K562 (cell line): ENCODE data around the gene TGM1. TPM values are rescaled to one million over a fixed set of nuclear protein-coding genes. Genes with fewer than 3 reads are reported as not detected.
A peak's percentile ranks its signal among the peaks of the same experiment; 100 is the strongest.

Experiments used
- CTBP1 ChIP-seq: fragments of 450-650 bp; IDR thresholded peaks from 2 replicates; pipeline ENCODE4 v1.6.1; 2016; ENCODE audit warnings: borderline replicate concordance
- EHMT2 ChIP-seq: fragments of 450-650 bp; IDR thresholded peaks from 2 replicates; pipeline ENCODE4 v1.6.1; 2018; ENCODE audit warnings: antibody characterized with exemption
- ELF4 ChIP-seq: fragments of 450-650 bp; formaldehyde crosslinking; IDR thresholded peaks from 2 replicates; pipeline ENCODE4 v1.4.0; 2022; ENCODE audit warnings: missing genetic modification characterization
- HMGN3 ChIP-seq: IDR thresholded peaks from 2 replicates; pipeline ENCODE4 v1.6.1; 2011; ENCODE audit warnings: borderline replicate concordance, low read depth, mild to moderate bottlenecking, mixed read lengths, low read length; ENCODE audit not compliant: insufficient read length; ENCODE audit errors: extremely low read depth
- NFXL1 ChIP-seq: fragments of 450-650 bp; formaldehyde crosslinking; IDR thresholded peaks from 2 replicates; pipeline ENCODE4 v1.4.0; 2021; ENCODE audit warnings: mild to moderate bottlenecking
- OTX1 ChIP-seq: fragments of 450-650 bp; formaldehyde crosslinking; IDR thresholded peaks from 2 replicates; pipeline ENCODE4 v1.4.0; 2022; ENCODE audit warnings: mild to moderate bottlenecking
- POLR2G ChIP-seq: fragments of 200-400 bp; formaldehyde crosslinking; IDR thresholded peaks from 2 replicates; pipeline ENCODE4 v1.6.1; 2017; ENCODE audit warnings: low read depth, mild to moderate bottlenecking, antibody characterized with exemption, low read length, moderate library complexity
- TRIM28 ChIP-seq: fragments of 450-650 bp; IDR thresholded peaks from 2 replicates; pipeline ENCODE4 v1.6.1; 2017
- polyA plus RNA-seq, 8 experiments: library from polyadenylated mRNA; depleted of rRNA in 4 of 8; stranded (reverse) in 5 of 8; unstranded in 3 of 8; fragments of >200 nt; fragmentation: Nextera tagmentation in 2 of 8; fragmentation: Illumina TruSeq in 1 of 8; extraction: Ambion mirVana in 2 of 8; extraction: Trizol in 1 of 8; gene quantifications; 2 replicates each; pipeline versions ENCODE4 v1.2.1 to v1.2.3, GENCODE V29; 2011 to 2014; ENCODE audit warnings: inconsistent platforms in 1 of 8, missing spikeins in 1 of 8
- total RNA-seq, 7 experiments: library from RNA; depleted of rRNA in 6 of 7; stranded (reverse); fragments of >200 nt in 6 of 7; fragmentation: Illumina TruSeq in 2 of 7; extraction: Trizol in 2 of 7; gene quantifications; 2 replicates each; pipeline versions ENCODE4 v1.2.1 to v1.2.3, GENCODE V29; 2011 to 2021; ENCODE audit warnings: low replicate concordance in 1 of 7
- TF ChIP-seq, protein P1 (sequence below): fragments of 200-600 bp; sonication (generic); IDR thresholded peaks from one replicate; pipeline ENCODE4 v1.6.1; 2012; ENCODE audit warnings: mild to moderate bottlenecking, low read depth, low read length, inconsistent platforms
- TF ChIP-seq, protein P2 (sequence below): fragments of 200-800 bp; sonication (Bioruptor generic); IDR thresholded peaks from 2 replicates; pipeline ENCODE4 v1.6.1; 2016; ENCODE audit warnings: missing genetic modification characterization, missing compliant biosample characterization

TGM1 gene
- total and polyA plus RNA-seq, 9 of the 15 experiments (the other 6 are each of a cell fraction or from before 2014, with no cell fraction given): 0.13 to 4.4 (median 0.88) TPM

DNA sequence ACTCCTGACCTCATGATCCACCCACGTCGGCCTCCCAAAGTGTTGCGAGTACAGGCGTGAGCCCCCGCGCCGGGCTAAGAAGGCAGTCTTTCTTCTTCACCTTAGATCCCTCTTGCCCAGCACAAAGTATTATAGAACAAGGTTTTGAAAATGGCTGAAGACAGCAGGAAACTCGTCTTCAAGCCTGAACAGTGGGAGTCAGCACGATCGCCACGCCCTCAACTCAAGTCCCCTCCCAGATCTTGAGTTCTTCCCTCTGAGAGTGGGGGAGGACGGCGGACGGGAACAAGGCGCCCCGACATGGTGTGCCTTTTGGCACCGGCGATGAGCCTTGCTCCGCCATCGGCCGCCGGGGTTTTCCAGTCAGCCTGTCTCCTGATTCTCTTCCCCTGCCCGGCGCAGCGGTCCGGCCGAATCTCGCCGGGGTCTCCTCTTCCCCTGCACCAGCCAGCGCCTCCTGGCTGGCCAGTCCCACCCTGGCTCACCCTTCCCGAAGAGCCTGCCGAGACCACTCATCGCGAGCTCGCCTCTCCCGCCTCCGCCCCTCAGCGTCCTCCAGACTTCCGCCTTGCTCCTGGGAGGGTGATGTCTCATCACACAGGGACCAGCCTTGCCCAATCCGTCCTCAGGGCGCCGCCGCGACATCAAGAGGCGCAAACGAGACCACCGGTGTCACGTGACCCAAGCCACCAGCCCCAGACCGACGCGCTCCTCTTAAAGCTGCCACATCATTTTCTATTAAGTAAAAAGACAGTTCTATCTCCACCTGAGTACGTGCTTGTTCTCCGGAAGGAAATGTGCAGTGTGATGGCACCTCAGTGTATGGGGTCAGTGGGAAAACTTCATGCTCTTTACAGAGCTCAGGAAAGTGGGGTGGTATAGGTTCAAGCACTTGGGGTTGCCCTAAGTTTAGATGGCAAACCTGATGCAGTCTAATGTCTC, 49.8 kb downstream of the TGM1 start, which contains the start of gene CHMP4A (continued):
- peak; percentile 42; the same call in 1 of the 2 replicates for TF ChIP-seq OTX1 (CRISPR knock-in tag)
- TF ChIP-seq, protein P1, sequence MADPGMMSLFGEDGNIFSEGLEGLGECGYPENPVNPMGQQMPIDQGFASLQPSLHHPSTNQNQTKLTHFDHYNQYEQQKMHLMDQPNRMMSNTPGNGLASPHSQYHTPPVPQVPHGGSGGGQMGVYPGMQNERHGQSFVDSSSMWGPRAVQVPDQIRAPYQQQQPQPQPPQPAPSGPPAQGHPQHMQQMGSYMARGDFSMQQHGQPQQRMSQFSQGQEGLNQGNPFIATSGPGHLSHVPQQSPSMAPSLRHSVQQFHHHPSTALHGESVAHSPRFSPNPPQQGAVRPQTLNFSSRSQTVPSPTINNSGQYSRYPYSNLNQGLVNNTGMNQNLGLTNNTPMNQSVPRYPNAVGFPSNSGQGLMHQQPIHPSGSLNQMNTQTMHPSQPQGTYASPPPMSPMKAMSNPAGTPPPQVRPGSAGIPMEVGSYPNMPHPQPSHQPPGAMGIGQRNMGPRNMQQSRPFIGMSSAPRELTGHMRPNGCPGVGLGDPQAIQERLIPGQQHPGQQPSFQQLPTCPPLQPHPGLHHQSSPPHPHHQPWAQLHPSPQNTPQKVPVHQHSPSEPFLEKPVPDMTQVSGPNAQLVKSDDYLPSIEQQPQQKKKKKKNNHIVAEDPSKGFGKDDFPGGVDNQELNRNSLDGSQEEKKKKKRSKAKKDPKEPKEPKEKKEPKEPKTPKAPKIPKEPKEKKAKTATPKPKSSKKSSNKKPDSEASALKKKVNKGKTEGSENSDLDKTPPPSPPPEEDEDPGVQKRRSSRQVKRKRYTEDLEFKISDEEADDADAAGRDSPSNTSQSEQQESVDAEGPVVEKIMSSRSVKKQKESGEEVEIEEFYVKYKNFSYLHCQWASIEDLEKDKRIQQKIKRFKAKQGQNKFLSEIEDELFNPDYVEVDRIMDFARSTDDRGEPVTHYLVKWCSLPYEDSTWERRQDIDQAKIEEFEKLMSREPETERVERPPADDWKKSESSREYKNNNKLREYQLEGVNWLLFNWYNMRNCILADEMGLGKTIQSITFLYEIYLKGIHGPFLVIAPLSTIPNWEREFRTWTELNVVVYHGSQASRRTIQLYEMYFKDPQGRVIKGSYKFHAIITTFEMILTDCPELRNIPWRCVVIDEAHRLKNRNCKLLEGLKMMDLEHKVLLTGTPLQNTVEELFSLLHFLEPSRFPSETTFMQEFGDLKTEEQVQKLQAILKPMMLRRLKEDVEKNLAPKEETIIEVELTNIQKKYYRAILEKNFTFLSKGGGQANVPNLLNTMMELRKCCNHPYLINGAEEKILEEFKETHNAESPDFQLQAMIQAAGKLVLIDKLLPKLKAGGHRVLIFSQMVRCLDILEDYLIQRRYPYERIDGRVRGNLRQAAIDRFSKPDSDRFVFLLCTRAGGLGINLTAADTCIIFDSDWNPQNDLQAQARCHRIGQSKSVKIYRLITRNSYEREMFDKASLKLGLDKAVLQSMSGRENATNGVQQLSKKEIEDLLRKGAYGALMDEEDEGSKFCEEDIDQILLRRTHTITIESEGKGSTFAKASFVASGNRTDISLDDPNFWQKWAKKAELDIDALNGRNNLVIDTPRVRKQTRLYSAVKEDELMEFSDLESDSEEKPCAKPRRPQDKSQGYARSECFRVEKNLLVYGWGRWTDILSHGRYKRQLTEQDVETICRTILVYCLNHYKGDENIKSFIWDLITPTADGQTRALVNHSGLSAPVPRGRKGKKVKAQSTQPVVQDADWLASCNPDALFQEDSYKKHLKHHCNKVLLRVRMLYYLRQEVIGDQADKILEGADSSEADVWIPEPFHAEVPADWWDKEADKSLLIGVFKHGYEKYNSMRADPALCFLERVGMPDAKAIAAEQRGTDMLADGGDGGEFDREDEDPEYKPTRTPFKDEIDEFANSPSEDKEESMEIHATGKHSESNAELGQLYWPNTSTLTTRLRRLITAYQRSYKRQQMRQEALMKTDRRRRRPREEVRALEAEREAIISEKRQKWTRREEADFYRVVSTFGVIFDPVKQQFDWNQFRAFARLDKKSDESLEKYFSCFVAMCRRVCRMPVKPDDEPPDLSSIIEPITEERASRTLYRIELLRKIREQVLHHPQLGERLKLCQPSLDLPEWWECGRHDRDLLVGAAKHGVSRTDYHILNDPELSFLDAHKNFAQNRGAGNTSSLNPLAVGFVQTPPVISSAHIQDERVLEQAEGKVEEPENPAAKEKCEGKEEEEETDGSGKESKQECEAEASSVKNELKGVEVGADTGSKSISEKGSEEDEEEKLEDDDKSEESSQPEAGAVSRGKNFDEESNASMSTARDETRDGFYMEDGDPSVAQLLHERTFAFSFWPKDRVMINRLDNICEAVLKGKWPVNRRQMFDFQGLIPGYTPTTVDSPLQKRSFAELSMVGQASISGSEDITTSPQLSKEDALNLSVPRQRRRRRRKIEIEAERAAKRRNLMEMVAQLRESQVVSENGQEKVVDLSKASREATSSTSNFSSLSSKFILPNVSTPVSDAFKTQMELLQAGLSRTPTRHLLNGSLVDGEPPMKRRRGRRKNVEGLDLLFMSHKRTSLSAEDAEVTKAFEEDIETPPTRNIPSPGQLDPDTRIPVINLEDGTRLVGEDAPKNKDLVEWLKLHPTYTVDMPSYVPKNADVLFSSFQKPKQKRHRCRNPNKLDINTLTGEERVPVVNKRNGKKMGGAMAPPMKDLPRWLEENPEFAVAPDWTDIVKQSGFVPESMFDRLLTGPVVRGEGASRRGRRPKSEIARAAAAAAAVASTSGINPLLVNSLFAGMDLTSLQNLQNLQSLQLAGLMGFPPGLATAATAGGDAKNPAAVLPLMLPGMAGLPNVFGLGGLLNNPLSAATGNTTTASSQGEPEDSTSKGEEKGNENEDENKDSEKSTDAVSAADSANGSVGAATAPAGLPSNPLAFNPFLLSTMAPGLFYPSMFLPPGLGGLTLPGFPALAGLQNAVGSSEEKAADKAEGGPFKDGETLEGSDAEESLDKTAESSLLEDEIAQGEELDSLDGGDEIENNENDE: no peak
- no peak for TF ChIP-seq TRIM28
- peak; percentile 39; the same call in 1 of the 2 replicates for TF ChIP-seq CTBP1
- TF ChIP-seq EHMT2: no peak
- peak; percentile 85 for TF ChIP-seq ELF4 (CRISPR knock-in tag)
- TF ChIP-seq, protein P2, sequence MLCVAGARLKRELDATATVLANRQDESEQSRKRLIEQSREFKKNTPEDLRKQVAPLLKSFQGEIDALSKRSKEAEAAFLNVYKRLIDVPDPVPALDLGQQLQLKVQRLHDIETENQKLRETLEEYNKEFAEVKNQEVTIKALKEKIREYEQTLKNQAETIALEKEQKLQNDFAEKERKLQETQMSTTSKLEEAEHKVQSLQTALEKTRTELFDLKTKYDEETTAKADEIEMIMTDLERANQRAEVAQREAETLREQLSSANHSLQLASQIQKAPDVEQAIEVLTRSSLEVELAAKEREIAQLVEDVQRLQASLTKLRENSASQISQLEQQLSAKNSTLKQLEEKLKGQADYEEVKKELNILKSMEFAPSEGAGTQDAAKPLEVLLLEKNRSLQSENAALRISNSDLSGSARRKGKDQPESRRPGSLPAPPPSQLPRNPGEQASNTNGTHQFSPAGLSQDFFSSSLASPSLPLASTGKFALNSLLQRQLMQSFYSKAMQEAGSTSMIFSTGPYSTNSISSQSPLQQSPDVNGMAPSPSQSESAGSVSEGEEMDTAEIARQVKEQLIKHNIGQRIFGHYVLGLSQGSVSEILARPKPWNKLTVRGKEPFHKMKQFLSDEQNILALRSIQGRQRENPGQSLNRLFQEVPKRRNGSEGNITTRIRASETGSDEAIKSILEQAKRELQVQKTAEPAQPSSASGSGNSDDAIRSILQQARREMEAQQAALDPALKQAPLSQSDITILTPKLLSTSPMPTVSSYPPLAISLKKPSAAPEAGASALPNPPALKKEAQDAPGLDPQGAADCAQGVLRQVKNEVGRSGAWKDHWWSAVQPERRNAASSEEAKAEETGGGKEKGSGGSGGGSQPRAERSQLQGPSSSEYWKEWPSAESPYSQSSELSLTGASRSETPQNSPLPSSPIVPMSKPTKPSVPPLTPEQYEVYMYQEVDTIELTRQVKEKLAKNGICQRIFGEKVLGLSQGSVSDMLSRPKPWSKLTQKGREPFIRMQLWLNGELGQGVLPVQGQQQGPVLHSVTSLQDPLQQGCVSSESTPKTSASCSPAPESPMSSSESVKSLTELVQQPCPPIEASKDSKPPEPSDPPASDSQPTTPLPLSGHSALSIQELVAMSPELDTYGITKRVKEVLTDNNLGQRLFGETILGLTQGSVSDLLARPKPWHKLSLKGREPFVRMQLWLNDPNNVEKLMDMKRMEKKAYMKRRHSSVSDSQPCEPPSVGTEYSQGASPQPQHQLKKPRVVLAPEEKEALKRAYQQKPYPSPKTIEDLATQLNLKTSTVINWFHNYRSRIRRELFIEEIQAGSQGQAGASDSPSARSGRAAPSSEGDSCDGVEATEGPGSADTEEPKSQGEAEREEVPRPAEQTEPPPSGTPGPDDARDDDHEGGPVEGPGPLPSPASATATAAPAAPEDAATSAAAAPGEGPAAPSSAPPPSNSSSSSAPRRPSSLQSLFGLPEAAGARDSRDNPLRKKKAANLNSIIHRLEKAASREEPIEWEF (CRISPR knock-in tag): no peak
- TF ChIP-seq NFXL1 (CRISPR knock-in tag): no peak
- peak; percentile 43 for TF ChIP-seq HMGN3
- TF ChIP-seq POLR2G: peak; percentile 96
